H1 (cell line): ENCODE measurements around the gene ZNF697. TPM values are rescaled to one million over a fixed set of nuclear protein-coding genes. Genes with fewer than 3 reads are reported as not detected.

ENCODE experiments used
- BACH1 ChIP-seq: IDR thresholded peaks from 2 replicates; pipeline ENCODE4 v1.6.1; 2012; ENCODE audit warnings: low read length, improper control_type of control experiment
- CBX8 ChIP-seq: fragments of 300-800, 300-1000 bp; sonication (generic); IDR thresholded peaks from 2 replicates; pipeline ENCODE4 v1.7.1; 2016; ENCODE audit warnings: low read depth, low read length, borderline replicate concordance
- GABPA ChIP-seq: IDR thresholded peaks from 2 replicates; pipeline ENCODE4 v1.6.1; 2011; ENCODE audit warnings: mild to moderate bottlenecking, low read length, moderate library complexity, borderline replicate concordance; ENCODE audit not compliant: insufficient read depth
- JUND ChIP-seq: IDR thresholded peaks from 2 replicates; pipeline ENCODE4 v1.6.1; 2011; ENCODE audit warnings: mild to moderate bottlenecking, improper control_type of control experiment, low read length
- KDM5A ChIP-seq: fragments of 200-600 bp; IDR thresholded peaks from 2 replicates; pipeline ENCODE4 v1.7.1; 2012; ENCODE audit warnings: mild to moderate bottlenecking, low read length, inconsistent platforms, mixed read lengths
- MAX ChIP-seq: IDR thresholded peaks from 2 replicates; pipeline ENCODE4 v1.6.1; 2012; ENCODE audit warnings: inconsistent platforms
- NRF1 ChIP-seq: IDR thresholded peaks from 2 replicates; pipeline ENCODE4 v1.6.1; 2011; ENCODE audit warnings: mild to moderate bottlenecking, low read depth, low read length, improper control_type of control experiment
- TAF7 ChIP-seq: optimal IDR thresholded peaks from 2 replicates; pipeline ENCODE3; 2011; ENCODE audit warnings: low read depth, mild to moderate bottlenecking, inconsistent platforms, low read length, moderate library complexity, borderline replicate concordance
- polyA plus RNA-seq, 7 experiments: library from polyadenylated mRNA; depleted of rRNA in 3 of 7; stranded (reverse) in 5 of 7; unstranded in 2 of 7; fragments of >200 nt in 5 of 7; fragments of 200-250 nt in 2 of 7; gene quantifications; 1 replicate in 5 of 7; 2 replicates in 1 of 7; 4 replicates in 1 of 7; pipeline versions ENCODE4 v1.2.1 to v1.2.3, GENCODE V29; 2011 to 2013; ENCODE audit warnings: missing spikeins in 2 of 7, mixed read lengths in 2 of 7
- total RNA-seq: library from RNA; stranded (reverse); fragmentation: NEBNext Ultra II Directional; extraction: Animal tissue kit (Norgen Biotek cat#: 25700); gene quantifications from 2 replicates; pipeline ENCODE4 v1.2.1, GENCODE V29; 2021

ZNF697 gene
- total and polyA plus RNA-seq, 2 of the 8 experiments (the other 6 are each of a cell fraction or from before 2014, with no cell fraction given), result 5.6 to 18.3 TPM

DNA sequence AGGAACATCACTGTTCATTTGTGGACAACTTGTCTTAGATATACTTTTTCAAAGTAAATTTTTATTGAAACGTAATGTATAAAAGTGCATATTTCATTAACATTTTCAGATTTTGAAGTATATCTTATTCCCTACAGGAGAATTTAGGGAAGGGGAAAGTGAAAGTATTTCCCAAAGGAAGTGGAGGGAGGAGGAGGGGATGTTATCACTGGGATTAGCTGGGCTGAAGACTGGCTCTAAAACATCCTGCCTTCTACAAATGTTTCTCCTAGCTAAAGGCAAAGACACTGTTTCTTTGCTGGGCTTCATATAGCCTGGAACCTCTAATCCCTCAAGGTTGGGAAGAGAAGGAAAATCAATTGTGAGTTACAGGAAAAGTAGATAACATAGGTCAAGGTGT lies 7.1 kb upstream of the ZNF697 start (continued):
- TF ChIP-seq NRF1 (no peak), BACH1 (no peak), KDM5A (no peak), MAX (no peak), GABPA (no peak), JUND (no peak), CBX8 (no peak), TAF7 (no peak)
